ENCODE data around the gene CDKN3.
"Not testable (repeated sequence)": the region's sequence is repeated elsewhere in the genome, so short reads cannot be mapped to it uniquely, and the experiment has no call there.

CDKN3 gene

DNA sequence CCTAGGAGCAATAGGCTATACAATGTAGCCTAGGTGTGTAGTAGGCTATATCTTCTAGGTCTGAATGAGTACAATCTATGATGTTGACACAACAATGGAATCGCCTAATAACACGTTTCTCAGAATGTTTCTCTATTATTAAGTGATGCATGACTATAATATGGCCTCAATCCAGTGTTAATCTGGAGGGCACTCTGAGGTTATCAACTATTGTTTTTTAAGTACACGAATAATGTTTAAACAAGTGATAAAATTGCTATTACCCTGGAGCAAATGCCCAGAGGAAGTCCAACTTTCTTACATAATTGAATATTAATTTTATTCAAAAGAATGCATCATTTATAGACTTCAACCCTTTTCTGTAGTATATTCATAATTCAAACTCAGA is 60.8 kb downstream of the CDKN3 start:
- no peak for DNase-seq

GRCh38 chr14:54458536-54458935 is 61.7 kb downstream of the CDKN3 start:
- not testable (repeated sequence) for DNase-seq

DNA sequence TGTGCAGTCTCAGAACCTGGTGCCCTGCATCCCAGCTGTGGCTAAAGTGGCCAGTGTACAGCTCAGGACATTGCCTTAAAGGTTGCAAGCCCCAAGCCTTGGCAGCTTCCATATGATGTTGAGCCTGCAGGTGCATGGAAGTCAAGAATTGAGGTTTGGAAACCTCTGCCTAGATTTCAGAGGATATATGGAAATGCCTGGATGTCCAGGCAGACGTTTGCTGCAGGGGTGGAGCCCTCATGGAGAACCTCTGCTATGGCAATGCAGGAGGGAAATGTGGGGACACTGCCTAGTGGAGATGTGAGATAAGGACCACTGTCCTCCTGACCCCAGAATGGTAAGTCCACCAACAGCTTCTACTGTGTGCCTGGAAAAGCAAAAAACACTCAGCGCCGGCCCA is 62.3 kb downstream of the CDKN3 start:
- no peak for DNase-seq

DNA sequence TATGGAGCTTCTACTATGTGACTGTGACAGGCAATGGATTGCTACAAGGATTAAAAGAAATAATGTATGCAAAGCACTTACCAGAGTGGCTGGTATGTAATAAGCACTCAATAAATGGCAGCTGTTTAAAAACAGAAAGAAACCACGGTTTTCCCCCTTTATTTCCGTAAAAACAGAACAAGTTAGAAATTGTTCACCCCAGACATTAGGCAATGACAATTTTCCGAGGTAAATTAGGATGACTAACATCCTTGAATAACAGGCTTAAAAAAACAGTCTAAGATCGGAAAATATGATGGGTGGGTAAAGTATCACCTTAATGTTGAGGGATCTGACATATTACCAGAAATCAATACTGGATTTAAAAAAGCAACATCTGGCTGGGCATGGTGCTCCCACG is 65.2 kb downstream of the CDKN3 start:
- DNase-seq = no peak

DNA sequence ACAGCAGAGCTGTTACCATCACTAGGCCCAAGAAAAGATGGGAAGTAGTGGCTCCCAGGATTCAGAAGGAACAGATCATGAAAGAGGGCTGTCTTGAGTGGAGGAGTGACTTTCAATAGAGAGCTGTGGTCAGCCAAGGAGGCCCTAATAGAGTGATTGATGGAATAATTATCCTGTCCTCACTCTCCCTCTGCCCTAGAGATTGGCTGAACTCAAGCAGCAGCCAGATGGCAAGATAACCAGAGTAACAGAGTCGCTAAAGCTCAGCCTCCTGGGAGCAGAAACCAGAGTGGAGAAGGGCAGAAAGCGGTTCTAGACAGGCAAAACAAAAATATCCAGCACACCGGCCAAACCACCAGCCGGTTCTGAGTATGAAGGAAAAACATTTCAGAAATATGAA is 68.8 kb downstream of the CDKN3 start:
- no peak for DNase-seq

DNA sequence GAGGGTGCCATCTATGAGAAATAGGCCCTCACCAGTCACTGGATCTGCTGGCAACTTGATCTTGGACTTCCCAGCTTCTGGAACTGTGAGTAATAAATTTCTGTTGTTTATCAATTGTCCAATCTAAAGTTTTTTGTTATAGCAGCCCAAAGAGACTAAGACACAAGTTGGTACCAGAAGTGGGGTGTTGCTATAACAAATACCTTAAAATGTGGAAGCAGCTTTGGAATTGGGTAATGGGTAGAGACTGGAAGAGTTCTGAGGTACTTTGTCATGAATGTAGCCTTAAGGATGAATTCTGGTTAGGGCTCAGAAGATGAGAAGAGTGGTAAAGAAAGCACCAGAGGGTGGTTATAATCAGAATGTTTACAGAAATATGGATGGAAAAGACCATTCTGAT is 70.5 kb downstream of the CDKN3 start:
- no peak for DNase-seq
